ENCODE data around the gene RSPH1. TPM values are rescaled to one million over a fixed set of nuclear protein-coding genes. Genes with fewer than 3 reads are reported as not detected.

Gene RSPH1
- total and polyA plus RNA-seq, 2 of the 4 experiments (the other 2 are of a cell fraction), result not detected

DNA sequence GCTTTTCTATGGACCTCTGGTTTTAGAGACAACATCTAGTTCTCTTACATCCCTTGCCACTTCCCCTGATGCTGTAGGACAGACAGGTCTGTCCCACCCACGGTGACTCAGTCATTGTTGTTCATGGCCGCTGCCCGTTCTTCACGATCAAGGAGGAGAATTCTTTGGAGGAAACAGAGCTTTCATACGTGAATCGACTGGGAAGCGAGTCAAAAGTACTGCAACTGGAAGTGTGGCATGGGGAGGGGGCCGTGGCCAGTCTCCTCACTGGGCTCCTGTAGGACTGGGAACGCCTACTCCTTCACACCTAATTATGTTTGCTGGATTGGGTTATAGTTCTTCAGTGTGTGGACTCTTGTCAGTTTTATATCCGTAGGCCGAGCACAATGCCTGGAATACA, 13.2 kb upstream of the RSPH1 start:
- Histone ChIP-seq H2BK120ac (ENCODE audit: low read depth, low read length) (no peak overlapping the region), H3K18ac (ENCODE audit: low read depth, low read length) (no peak overlapping the region), H2AFZ (replicated peaks; ENCODE audit: low read length, poor library complexity) (no peak overlapping the region), H3K4ac (ENCODE audit: low read depth, low read length) (no peak overlapping the region), H3K23ac (ENCODE audit: low read depth, low read length) (no peak overlapping the region), H4K20me1 (ENCODE audit: insufficient read depth, low read length) (no peaks in the 10 kb centered on the region), H3K79me1 (ENCODE audit: low read depth in 1 of 2, low read length in 2 of 2) (no peaks in the 10 kb centered on the region), H2BK15ac (ENCODE audit: low read depth, low read length) (no peak overlapping the region), H3K9me1 (ENCODE audit: insufficient read depth, low read length) (no peaks in the 10 kb centered on the region), H4K8ac (ENCODE audit: low read depth in 2 of 2, low read length in 2 of 2) (no peak overlapping the region), H3K9me3 (ENCODE audit: control insufficient read depth, insufficient read depth, low read length) (no peaks in the 10 kb centered on the region), H3K27me3 (ENCODE audit: control insufficient read depth, insufficient read depth, low read length) (peaks cover 19% of the 10 kb centered on the region), H2AK5ac (ENCODE audit: low read depth, low read length) (no peak overlapping the region), H2AK9ac (replicated peaks; ENCODE audit: low read depth, low read length, poor library complexity) (no peak overlapping the region), H3K4me1 (ENCODE audit: control insufficient read depth, insufficient read depth, low read length) (no peaks in the 10 kb centered on the region), H3K14ac (replicated peaks; ENCODE audit: low read depth, low read length) (no peak overlapping the region), H3K27ac (ENCODE audit: insufficient read depth, low read length) (no peak overlapping the region), H3K4me2 (ENCODE audit: low read depth, low read length) (no peak overlapping the region), H3K36me3 (ENCODE audit: control insufficient read depth, insufficient read depth, low read length) (no peaks in the 10 kb centered on the region), H4K91ac (ENCODE audit: insufficient read depth, low read depth, low read length) (no peak overlapping the region), H3K9ac (ENCODE audit: low read depth, low read length) (no peak overlapping the region), H2BK5ac (ENCODE audit: low read depth, low read length, poor library complexity, severe bottlenecking) (no peak overlapping the region), H3K56ac (ENCODE audit: extremely low read depth, insufficient read depth, low read length) (no peak overlapping the region), H4K5ac (ENCODE audit: low read depth, low read length) (no peak overlapping the region), H2BK20ac (ENCODE audit: low read depth, low read length) (no peak overlapping the region), H3K4me3 (ENCODE audit: insufficient read depth, low read depth, low read length) (no peak overlapping the region)
- intact Hi-C loops (cut with micrococcal nuclease) (no loop called here), dilution Hi-C loops (cut with HindIII; ENCODE audit: low sequenced_read_pairs, unreplicated experiment) (no loop called here), in situ Hi-C loops (cut with MboI; ENCODE audit: low sequenced_read_pairs) (no loop called here)
- TF ChIP-seq, protein P1, sequence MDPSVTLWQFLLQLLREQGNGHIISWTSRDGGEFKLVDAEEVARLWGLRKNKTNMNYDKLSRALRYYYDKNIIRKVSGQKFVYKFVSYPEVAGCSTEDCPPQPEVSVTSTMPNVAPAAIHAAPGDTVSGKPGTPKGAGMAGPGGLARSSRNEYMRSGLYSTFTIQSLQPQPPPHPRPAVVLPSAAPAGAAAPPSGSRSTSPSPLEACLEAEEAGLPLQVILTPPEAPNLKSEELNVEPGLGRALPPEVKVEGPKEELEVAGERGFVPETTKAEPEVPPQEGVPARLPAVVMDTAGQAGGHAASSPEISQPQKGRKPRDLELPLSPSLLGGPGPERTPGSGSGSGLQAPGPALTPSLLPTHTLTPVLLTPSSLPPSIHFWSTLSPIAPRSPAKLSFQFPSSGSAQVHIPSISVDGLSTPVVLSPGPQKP (IDR thresholded peaks at IDR 0.05; ENCODE audit: borderline replicate concordance, low read depth, low read length), result no peak
- no peak for TF ChIP-seq CHD1 (IDR thresholded peaks at IDR 0.05; ENCODE audit: low read depth, low read length)
- TF ChIP-seq, protein P2, sequence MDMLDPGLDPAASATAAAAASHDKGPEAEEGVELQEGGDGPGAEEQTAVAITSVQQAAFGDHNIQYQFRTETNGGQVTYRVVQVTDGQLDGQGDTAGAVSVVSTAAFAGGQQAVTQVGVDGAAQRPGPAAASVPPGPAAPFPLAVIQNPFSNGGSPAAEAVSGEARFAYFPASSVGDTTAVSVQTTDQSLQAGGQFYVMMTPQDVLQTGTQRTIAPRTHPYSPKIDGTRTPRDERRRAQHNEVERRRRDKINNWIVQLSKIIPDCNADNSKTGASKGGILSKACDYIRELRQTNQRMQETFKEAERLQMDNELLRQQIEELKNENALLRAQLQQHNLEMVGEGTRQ (IDR thresholded peaks at IDR 0.05; ENCODE audit: low read depth, low read length), result no peak
- no peak for TF ChIP-seq MAZ (IDR thresholded peaks at IDR 0.05; ENCODE audit: borderline replicate concordance, low read depth, low read length)
- no peak for TF ChIP-seq RAD21 (IDR thresholded peaks at IDR 0.05; ENCODE audit: low read length)
- TF ChIP-seq, protein P3, sequence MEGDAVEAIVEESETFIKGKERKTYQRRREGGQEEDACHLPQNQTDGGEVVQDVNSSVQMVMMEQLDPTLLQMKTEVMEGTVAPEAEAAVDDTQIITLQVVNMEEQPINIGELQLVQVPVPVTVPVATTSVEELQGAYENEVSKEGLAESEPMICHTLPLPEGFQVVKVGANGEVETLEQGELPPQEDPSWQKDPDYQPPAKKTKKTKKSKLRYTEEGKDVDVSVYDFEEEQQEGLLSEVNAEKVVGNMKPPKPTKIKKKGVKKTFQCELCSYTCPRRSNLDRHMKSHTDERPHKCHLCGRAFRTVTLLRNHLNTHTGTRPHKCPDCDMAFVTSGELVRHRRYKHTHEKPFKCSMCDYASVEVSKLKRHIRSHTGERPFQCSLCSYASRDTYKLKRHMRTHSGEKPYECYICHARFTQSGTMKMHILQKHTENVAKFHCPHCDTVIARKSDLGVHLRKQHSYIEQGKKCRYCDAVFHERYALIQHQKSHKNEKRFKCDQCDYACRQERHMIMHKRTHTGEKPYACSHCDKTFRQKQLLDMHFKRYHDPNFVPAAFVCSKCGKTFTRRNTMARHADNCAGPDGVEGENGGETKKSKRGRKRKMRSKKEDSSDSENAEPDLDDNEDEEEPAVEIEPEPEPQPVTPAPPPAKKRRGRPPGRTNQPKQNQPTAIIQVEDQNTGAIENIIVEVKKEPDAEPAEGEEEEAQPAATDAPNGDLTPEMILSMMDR (conservative IDR thresholded peaks at IDR 0.05; ENCODE audit: low read depth, low read length), result no peak
- no peak for TF ChIP-seq FOS (IDR thresholded peaks at IDR 0.05; ENCODE audit: low read depth, low read length)
- TF ChIP-seq RFX5 (IDR thresholded peaks at IDR 0.05; ENCODE audit: low read depth, low read length), result no peak
- no peak for TF ChIP-seq RCOR1 (IDR thresholded peaks at IDR 0.05; ENCODE audit: insufficient replicate concordance, low read length)
- TF ChIP-seq BHLHE40 (IDR thresholded peaks at IDR 0.05; ENCODE audit: low read depth, low read length), result no peak
- no peak for TF ChIP-seq MXI1 (IDR thresholded peaks at IDR 0.05; ENCODE audit: borderline replicate concordance, low read depth, low read length)
- ChIA-PET POLR2A (ENCODE audit: unreplicated experiment) (no interaction called here), CTCF (no interaction called here)
- ATAC-seq (ENCODE audit: low read depth) (no peak), DNase-seq (no peak)
- BruUV-seq (replicated peaks), result no TSS peak
- WGBS, 2 experiments (ENCODE audit: extremely low coverage in 2 of 2, insufficient read length in 1 of 2), result 20% methylated on average over 1 of the region's 11 CpGs; no CpG with 5 or more reads in 1 of the 2 experiments

Data from IMR-90 (cell line).